GM21447 (cell line): ENCODE measurements around the gene SLIT1.

ENCODE experiments used
- ATAC-seq: cut with Tn5 transposase; IDR thresholded peaks from one replicate; pipeline ENCODE4 v1.9.1; 2021; ENCODE audit not compliant: unreplicated experiment

Gene SLIT1

DNA sequence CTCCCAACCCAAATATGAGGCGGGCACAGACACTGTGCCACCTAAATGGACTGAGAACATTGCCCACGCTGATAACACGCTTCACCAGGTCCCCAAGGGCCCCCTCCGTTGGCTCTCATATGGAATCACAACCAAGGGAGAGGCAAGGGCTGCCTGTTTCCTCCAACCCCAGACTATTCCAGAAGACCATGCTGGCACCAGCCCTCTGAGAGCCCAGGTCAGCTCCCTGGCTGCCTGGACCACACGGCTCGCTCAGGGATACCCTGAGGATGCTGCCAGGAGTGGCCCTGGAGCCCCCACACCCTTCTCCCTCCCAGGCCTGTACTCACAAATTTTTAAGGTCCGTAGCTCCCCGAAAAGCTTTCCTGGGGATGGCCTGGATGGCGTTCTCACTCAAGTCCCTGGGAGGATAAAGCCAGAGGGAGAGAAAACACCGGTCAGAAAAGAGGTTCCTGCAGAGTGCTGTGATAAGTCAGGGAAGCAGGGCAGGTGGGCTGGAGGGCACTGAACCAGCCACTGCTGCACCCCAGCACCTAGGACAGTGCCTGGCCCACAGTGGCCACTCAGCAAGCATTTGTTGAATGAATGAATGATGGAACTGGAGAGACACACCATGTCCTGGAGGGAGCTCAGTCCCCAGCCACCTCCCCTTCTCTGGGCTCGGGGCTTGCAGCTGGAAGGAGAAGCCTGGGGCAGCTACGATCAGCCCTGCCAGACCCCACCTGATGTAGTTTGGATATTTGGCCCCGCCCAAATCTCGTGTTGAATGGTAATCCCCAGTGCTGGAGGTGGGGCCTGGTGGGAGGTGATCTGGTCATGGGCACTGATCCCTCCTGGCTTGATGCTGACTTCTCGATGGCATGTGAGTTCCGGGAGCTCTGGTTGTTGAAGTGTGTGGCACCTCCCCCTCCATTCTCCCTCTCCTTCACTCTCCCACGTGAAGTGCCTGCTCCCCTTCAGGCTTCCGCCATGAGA lies 119.8 kb downstream of the SLIT1 start:
- no peak for ATAC-seq

DNA sequence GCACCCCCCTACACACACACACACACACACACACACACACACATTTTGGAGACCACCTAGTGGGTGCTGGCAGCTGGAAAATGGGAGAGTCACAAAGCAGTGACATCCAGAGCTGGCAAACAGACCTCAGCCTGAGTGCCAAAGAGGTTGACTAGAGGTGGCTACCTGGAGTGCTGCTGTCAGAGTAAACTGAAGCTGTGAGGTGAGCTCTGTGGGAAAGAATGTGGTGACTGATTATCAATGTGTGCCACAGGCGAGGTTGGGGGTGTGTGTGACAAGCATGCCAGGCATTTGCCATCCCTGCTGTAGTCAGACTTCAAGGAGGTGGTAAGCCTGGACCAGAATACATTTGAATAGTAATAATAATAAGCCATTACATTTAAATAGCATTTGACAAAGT lies 120.6 kb downstream of the SLIT1 start:
- no peak for ATAC-seq

DNA sequence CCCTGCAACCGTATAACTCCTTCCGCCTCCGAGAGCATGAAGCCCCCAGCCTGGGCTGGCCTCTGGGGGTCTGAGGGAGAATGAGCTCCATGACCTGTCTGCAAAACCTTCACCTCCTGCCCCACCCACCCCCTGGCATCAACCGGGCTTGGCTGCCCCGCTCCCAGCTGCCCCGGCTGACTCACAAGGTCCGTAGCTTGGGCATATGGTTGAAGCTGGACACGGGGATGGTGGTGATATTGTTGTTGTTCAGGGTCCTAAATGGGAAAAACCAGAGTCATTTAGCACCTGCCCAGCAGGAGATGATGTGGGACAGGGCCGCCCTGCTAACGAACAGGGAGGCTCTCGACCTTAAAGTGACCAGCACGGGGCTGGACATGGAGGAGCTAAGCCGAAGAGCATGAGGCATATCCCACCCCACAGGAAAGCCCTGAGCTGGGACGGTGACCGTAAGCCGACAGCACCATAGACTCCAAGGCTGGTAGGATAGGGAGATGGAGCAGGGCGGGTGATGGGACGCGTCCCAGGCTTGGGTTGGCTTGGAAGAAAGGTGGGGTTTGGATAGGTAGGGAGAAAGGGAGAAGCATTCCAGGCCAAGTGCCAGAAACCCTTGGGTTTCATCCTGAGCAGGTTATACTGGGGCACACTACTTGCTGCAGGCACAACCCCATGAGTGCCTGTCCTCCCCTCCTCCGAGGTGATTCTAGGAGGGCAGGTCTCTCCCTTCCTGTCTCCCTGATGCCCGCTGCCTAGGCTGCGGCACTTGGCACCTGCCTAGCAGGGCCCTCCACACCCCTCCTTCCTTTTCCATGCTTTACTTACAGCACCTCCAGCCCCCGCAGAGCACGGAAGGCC lies 121.5 kb downstream of the SLIT1 start:
- ATAC-seq: no peak

DNA sequence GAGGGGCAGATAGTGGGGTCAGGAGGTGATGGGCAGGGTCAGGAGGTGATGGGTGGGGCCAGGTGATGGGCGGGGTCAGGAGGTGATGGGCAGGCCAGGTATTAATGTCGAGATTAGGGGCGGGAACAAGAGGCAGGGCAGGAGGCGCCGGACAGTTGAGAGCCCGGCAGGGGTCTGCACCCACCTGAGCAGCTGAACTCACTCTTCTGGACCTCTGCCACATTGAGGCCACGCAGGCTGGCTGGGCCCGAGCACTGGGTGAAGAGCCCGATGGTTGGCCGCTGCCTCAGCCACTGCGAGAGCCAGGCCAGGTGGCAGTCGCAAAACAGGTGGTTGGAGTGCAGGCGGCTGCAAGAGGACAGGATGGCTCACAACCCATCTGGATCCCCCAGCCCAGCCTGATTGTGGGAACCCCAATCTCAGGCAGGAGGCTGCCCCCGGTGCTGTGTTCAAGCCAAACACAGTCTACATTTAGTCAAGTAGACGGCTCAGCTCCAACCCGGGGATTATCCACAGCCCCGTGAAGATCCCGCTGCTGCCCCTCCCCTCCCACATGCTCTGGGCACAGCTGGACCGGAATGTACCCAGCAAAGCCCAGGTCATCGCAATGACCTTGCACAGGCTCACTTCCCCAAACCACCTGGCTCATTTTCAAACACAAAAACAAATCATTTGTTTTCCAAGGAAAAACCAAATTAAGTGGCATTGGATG lies 122.3 kb downstream of the SLIT1 start:
- no peak for ATAC-seq

- no peak for ATAC-seq
Measured at GRCh38 chr10:97062456-97062855, 123.3 kb downstream of the SLIT1 start.

GRCh38 chr10:97062046-97062445 lies 123.7 kb downstream of the SLIT1 start:
- no peak for ATAC-seq

DNA sequence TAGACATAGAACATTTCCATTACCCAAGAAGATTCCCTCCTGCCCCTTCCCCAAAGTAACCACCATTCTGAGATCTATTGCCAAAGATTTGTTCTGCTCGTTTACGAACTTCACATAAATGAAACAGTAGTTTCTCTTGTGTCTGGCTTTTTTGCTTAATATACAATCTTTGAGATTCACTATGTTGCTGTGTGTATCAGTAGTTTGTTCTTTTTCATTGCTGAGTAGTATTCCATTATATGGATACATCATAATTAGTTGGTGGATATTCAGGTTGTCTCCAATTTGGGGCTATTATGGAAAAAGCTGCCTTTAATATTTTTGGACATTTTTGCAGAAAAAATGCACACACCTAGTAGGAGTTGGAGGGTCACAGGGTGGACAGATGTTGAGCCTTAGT lies 124.3 kb downstream of the SLIT1 start:
- ATAC-seq: no peak

DNA sequence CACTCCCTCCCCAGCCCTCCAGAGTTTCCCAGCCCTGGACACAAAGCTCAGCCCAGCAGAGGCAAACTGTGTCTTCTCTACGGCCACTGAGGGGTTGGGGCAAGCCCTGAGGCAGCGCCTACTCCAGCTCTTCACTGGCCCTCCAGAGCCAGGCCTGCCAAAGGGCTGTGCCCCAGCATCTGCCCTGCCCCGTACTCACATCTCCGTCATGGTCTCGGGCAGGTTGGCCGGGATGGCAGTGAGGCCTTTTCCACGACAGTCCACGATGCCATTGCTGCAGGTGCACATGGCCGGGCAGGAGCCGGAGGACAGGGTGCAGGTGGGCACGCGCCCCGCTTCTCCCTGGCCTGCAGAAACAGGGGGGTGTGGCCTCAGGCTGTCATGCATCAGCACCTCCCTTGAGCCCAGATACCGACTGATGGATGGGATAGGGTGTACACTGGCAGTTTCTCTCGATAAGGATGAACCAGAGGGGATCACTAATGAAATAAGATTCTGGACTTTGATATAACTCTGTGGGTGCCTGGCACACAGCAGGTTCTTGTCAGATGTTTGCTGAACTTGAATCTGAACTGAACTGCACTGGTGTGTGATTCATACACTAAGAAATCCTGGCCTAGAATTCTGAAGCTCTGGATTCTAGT lies 125.2 kb downstream of the SLIT1 start:
- ATAC-seq: no peak

- no peak for ATAC-seq
Measured at GRCh38 chr10:97059872-97060205, 125.9 kb downstream of the SLIT1 start.

GRCh38 chr10:97059006-97059871 lies 126.5 kb downstream of the SLIT1 start:
- ATAC-seq: no peak

DNA sequence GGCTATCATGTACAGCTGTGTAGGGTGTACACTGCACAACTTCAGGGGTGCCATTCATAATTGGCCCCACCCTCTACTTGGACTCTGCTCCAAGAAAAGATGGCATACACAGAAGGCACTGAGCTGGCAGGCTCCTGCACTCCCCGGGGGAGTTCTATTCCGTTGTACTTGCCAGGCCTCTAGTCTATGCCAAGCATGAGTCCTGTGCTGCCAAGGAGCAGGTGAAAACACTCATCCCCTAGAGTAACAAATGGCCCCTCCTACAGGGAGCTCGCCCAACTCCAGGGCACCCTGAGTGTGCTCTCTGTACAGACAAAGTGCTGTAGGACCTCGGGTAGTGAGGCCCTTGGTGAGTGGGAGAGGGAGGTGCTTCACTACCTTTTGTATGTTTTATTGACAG lies 127.2 kb downstream of the SLIT1 start:
- no peak for ATAC-seq

DNA sequence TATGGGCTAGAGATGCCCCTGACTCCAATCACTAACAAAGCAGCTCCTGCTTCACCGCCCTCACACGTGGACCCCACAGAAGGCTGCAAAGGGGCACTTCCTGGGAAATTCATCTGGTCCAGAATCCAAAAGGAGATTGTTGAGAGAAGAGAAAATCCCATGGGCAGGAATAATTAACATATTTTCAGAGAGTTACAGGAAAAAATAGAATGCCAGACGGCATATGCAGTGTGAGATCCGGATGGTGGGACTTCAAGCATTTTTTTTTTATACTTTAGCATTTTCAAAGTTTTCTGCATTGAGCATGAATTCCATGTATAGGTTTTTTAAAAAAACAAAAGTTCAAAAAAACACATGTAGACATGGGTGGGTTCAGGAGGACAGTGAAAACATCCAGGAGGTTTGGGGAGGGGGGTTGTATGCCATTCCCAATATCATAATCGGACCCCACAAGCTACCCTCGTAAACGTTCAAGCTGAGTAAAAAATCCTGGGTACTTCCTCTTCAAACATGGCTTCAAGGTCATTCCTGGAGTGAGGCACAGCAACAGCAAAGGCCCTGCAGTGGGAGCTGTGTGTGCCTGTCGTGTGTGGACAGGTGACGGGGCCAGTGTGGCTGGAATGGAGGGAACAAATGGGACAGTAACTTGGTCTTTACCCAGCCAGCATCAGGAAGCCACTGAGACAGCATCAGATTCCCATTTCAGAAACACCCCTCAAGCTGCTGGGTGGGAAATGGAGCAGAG lies 128.1 kb downstream of the SLIT1 start:
- no peak for ATAC-seq

GRCh38 chr10:97056003-97056630 lies 129.6 kb downstream of the SLIT1 start:
- no peak for ATAC-seq

GRCh38 chr10:97053276-97053675 lies 132.5 kb downstream of the SLIT1 start:
- ATAC-seq: no peak

DNA sequence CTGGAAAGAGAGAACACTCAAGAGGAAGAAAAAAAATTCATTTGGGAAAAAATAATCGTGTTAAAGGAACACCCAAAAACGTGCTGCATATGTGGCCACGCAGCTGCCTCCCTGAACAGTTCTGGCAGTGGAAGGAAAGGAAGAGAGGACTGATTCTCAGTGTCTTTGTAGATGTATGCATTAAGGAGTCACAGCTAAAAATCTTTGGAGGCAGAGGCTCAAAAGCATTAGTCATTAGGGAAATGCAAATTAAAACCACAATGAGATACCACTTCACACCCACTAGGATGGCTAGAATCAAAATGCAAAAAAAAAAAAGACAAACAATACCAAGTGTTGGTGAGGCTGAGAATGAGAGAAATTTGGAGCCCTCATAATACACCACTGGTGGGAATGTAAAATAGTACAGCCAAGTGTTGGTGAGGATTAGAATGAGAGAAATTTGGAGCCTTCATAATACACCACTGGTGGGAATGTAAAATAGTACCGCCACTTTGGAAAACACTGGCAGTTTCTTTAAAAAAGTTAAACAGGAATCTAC lies 134.7 kb downstream of the SLIT1 start:
- ATAC-seq: no peak

DNA sequence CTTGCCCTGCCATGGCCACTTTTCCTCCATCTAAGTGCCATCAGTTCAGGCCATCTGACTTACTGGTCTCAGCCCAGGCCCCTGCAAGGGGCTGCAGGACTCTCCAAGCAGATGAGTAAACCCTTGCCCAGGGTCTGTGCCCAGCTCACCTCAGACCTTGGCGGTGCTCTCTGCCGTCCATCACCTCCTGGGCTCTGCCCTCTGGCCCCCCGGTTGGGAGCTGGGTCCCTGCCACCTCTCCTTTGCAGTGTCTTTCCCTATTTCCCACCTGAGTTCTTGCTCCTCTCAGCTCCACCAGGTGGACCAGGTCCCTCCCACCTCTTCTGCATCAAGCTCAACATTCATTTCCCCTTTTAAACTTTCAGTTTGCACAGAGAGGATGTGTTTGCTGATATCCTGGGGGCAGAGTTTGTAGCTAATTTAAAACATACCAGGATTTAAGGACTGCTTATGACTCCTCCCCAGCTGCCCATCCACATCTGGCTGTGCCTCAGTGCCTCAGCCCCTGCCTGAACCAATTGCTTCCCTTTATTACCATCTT lies 135.5 kb downstream of the SLIT1 start:
- ATAC-seq: no peak

DNA sequence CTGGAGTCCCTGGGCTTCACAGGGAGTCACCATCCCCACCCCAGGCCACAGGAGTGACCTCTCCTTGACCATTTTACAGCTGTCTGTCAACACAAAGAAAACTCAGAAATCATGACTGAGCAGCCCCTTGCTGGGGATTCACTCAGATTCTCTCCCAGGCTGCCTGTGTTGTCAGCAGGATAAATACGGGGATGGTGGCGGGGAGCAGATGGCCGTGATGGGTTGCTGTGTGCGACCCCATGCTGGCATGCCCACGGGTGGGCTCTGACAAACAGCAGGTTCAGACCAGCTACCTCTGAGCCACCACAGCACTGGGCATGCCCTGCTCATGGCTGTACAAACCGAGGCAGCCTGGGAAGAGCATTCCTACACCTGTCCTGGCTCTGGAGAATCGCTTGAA lies 136.1 kb downstream of the SLIT1 start:
- no peak for ATAC-seq
